Dedifferentiated amniotic fluid mesenchymal stem cell (primary cell): ENCODE results near the gene NMT2.

ENCODE experiments used
- DNase-seq: peaks from one replicate; pipeline ENCODE4 v3.0.0-alpha.2; 2016; ENCODE audit errors: extremely low spot score

NMT2 gene

DNA sequence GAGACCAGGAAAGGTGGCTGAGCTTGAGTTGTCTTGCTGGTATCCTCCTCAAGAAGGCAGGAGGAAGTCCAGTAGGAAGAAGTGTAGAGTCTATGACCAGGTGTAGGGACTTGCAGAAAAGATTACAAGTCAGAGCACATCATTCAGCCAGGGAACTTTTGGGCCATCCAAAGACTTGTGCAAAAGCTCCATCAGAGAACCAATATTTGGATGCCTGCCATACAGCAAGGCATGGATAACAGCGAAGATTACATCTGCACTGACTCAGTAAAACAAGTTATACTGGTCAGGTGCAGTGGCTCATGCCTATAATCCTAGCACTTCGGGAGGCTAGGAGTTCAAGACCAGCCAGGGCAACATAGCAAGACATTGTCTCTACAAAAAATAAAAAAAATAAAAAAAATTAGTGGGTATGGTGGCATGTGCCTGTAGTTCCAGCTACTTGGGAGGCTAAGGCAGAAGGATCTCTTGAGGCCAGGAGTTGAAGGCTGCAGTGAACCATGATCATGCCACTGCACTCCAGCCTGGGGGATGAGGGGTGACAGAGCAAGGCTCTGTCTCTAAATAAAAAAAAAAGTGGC is 13.2 kb upstream of the NMT2 start:
- DNase-seq, result no peak

DNA sequence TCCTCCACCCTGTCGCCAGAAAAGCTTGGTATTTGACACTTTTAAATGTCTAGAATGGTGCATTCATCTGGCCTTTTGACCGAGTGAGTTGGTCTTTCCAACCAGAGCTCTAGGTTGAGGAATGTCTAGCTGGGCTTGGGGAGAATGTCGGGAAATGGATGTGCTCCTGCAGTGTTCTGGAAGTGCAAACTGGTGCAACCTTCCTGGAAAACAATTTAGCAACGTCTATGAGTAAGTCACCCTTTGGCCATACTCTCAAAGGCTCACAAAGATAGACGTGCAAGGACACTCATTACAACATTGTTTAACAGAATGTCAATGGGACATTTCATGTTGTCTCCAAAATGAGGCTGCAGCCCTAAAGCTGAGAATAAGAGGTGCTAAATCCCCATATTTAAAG is 12.2 kb upstream of the NMT2 start:
- DNase-seq, result no peak

DNA sequence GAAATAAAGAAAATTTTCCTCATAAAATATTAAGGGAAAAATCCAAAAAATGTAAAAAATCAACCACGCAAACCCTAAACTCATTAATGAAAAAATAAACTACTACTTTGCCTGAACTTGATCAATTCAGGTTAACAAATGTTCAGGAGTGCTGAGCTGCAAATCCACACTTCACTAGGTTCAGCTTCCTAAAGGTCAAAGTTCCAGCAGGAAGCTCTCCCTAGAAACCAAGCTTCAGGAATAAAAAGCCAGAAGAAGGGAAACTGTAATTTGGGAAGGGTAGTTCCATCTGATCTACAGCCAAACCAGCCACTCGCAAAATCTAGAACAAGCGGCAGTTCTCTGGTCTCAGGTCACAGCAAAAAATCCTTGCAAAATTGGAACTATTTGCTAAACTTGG is 7.8 kb upstream of the NMT2 start:
- DNase-seq, result no peak

DNA sequence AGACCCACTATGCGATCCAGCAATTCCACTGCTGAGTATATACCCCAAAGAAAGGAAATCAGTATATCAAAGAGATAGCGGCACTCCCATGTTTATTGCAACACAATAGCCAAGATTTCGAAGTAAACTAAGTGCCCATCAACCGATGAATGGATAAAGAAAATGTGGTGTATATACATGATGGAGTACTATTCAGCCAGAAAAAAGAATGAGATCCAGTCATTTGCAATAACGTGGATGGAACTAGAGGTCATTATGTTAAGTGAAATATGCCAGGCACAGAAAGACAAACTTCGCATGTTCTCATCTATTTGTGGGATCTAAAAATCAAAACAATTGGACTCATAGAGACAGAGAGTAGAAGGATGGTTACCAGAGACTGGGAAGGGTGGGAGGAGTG is 7.1 kb upstream of the NMT2 start:
- DNase-seq, result no peak

DNA sequence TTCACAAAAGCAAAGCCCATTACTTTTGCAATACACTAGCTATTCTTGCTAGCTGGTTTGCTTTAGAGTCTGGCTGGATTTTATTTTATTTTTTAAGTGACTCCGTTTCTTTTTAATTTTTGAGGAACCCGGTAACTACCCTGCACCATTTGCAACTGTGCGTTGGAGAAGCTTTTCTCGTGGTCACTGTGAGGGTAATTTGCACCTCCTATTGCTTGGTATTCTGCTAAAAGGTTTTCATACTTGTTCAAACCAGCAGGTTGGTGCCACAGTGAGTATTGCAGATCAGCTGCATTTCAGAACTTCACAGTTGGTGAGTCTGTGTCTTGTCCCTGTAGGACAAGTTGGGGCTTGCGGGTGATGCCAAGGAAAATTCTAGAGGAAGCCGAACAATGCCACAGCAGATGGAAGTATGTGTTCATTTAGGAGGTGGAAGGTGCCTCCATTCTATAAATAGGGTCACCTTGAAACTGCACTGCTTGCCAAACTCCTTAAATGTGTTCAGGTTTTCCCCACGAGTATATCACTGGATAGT is 3.9 kb upstream of the NMT2 start:
- no peak for DNase-seq

DNA sequence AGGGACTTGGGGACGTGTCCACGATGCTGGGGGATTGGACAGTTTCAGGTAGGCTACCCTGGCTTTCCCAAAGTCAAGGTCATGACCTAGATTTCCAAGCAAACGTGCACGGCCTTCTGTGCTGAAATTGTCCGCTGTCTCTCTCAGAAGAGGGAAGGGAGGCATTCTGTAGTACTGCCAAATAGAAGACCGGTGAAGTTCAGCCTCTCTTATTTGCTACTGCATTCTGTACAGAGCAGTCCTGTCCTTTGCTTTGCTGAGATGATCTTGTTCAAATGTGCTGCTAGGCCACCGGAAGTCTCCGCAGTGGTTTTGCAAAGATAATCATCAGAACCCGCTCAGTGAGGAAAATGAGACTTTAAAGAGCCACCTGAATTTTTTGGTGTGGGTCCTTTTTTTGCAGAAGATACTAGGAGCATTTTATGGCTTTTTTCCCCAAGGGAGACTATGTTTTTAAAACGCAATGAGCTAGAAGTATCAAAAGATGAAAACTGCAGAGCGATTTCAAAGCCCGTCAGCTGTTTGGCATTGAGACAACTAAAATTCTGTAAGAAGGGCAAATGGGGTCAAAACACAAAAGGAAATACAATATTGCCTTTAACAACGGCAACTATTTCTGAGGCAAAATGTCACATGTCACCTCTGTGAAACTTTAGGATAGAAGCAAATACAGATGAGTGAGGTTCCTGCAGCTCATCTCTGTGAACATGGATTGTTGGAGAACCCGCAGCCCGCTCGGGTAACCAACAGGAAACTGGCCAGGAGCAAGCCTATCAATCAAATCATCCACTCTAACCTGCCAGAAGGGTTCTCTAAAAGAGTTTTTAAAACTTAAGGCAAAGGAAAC is 1.3 kb upstream of the NMT2 start:
- no peak for DNase-seq

DNA sequence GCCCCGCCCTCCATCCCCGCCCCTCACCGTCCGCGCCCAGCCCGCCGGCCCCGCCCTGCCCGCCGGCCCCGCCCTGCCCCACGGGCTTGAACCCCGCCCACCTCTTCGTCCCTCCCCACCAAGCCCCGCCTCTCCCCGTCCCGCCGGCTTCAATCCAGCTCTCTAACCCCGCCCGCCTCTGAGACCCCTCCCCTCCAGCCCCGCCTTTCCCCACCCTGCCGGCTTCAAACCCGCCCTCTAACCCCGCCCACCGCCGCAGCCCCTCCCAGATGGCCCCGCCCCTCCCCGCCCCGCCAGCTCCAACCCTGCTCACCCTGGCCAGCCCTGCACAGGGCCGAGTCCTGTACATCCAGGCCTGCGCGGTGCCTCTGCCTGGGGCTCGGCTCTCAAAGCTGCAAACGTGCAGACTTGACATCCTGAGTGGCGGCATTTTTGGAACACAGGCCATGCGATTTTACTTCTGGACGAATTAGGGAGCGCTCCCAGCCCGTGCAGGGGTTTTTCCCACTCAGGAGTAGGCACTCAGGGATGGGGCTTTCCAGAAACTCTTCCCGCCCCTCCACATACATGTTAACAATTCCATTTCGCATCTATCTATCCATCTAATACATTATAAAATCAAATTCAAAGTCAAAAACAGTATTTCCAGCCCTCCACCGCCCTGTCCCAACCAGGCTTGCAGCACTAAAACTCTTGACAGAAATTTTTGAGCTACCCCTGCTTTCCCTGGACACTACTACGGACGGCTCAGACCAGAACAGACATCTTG is 477 bp upstream of the NMT2 start:
- DNase-seq, result peak; percentile 96

DNA sequence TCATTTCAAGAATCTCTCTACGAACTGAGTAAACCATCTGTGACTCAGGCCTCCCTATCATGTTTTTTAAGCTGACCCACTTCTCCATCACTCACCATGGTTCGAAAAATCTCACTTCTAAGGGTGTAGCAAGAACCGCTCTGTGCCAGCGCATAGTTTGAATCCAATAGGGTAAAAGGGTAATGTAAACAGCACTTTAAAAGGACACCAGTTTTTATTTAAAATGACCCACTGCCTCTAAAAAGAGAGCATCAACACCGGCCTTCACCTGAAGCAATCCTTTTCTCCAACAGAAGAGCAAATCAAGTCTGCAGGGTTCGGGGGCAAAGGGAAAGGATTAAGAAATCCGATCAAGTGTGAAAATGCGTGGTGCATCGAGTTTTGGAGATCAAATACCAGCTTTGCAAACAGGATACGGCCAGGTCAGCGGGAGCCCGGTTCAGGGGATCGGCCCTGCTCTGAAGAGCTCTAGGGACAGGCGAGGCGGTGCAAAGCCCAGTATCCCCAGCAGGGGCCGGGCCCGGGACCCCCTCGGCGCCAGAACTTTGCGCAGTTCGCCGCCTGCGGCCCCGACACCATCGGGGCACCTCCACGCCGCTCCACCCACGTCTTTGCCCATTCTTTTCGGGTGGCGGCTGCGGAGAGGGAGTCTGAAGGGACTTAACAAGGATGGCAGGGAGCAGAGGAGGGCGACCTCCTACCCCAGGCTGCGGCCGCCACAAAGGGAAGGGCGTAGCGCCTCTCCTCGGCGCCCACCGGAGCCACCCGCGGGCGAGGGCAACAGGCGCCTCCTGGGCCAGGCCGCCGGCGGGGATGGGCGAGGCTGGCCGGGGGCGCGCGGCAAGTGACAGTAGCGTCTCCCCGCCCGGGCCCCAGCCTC is 842 bp downstream of the NMT2 start:
- peak; percentile 27 for DNase-seq

DNA sequence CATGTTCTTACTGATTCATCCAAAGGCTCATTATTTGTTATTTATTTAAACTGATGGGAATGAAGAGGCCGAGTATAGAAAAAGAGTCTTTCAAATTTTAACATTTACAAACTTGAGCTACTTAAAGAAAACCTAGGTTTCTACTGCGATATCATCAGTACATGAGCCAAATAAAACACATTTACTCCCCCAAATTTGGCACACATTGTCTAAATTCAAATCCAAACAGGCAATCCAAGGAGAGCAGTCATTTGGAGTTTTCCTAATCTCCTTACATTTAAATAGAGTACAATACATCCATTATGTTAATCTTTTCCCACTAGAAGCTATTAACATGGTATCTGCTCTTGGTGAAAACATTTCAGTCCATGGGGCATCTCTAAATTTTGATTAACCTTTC is 2.2 kb downstream of the NMT2 start:
- DNase-seq, result no peak

DNA sequence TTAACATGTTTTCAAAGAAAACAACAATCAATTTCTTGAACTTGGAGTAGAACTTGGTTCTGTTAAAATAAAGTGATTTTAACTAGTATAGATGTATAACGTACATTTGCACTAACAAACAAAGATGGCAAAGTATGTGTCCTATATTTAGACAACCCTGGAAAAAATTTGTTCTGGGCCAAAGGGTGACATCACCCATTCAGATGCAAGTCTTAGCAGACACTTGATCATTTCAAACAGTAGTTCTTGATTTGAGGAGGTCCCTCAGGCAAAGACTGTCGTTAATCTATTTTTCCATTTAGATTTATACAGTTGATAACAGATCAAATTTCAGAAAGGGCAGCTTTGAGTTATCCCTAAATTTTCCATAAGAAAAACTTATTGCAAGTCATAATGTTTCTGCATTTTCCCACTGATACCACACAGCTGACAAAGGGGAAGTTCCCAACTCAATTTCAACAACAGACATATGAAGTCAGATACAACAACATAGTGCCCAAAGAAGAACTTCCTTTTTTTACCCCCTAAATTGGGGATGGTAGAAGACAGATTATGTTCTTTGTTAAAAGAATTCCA is 5.2 kb downstream of the NMT2 start:
- no peak for DNase-seq

DNA sequence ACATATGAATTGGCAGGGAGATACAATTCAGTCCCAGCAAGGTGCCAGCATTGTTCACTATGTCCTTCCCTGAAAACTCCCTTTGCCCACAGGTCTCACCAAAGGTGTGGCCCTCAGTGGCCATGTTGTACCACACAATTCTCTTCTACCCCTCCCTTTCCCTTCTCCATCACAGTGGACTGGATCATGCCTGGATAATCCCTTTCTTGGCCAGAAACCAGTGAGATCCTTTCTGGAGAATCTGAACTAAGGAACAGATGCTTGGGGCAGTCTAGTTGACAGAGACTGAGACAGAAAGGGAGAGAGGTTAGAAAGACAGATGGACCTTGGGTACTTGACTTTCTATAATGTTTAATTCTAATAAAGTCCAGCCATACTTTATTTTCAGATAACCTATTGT is 9.5 kb downstream of the NMT2 start:
- DNase-seq, result no peak

DNA sequence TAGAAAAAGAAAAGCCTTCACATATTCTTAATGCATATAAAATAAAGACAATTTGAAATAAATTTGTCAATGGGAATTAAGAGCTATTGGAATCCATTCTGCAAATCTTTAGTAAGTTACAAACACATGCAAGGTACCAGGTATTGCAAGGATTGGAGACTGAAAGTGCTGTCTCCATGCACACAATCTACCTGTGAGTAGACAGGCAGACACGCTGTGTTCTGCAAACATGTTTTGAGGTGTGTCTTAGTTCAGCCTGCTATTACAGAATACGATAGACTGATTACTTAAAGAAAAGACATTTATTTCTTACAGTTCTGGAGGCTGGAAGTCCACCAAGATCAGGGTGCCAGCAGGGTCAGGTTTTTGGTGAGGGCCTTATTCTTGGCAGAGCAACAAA is 10.0 kb downstream of the NMT2 start:
- DNase-seq, result no peak

DNA sequence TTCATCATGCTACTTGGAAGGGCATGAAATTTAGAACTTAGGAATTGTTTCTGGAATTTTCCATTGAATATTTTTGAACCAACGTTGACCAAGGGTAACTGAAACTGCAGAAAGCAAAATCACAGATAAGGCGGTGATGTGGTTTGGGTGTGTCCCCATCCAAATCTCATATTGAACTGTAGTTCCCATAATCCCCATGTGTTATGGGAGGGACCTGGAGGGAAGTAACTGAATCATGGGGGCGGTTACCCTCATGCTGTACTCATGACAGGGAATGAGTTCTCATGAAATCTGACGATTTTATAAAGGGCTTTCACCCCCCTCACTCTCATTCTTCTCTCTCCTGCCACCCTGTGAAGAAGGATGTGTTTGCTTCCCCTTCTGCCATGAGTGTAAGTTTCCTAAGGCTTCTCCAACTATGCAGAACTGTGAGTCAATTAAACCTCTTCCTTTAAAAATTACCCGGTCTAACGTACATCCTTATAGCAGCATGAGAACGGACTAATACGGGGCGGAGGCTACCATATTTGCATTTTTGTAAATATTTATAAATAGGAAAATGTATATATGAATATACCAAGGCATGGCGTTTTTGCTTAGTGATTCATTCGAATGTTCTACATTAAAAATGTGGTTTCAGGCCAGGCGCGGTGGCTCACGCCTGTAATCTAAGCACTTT is 12.4 kb downstream of the NMT2 start:
- DNase-seq, result no peak

DNA sequence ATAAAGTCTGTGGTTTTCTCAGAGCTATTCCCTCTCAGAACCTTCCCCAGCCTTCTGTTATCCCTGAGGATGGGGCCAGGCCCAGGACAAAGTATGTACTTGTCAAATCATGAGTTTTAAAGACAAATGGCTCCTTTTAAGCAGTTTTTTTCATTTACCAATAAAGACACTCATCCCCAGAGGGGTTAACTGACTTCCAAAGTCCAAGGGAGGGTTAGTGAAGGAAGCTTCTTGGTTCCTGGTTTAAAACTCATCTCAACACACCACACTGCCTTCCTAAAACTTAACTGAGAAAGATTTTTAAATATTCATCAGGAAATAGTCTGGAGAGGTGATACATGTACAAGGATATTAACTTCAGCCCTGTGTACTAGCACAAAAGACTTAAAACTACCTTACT is 15.9 kb downstream of the NMT2 start:
- no peak for DNase-seq

DNA sequence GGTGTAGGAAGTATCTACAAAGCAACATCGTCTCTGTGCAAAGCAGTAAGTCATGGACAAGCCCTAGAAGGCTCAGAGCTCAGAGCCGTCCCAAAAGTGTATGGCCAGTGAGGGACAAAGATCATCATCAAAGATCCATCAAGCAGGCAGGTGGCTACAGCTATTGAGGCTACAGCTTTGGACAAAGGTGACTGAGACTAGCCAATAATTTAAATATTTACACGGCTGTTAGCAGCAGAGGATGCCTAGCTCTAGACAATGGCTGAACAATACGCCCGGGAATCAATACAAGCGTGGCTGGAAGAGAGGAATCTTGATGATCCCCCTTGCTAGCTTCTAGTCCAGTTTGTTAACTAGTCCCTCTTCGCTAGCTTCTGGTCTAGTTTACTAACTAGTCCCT is 17.9 kb downstream of the NMT2 start:
- DNase-seq, result no peak

DNA sequence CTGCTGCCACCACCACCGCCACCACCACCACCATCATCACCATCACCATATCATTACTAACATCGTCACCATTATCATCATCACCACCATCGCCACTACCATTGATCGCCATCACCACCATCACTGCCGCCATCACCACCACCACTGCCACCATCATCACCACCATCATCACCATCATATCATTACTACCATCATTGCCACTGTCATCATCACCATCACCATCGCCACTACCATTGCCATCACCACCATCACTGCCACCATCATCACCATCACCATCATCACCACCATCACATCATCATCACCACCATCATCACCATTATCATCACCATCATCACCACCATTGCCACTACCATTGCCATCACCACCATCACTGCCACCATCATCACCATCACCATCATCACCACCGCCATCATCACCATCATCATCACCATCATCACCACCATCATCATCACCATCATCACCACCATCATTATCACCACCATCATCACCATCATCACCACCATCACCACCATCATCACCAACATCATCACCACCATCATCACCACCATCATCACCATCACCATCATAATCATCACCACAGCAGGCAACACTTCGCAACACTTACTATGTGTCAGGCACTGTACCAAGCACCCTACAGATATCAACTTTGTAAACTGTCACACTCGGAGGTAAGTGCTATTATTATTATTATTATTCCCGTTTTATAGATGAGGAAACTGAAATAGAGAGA is 19.3 kb downstream of the NMT2 start:
- no peak for DNase-seq

DNA sequence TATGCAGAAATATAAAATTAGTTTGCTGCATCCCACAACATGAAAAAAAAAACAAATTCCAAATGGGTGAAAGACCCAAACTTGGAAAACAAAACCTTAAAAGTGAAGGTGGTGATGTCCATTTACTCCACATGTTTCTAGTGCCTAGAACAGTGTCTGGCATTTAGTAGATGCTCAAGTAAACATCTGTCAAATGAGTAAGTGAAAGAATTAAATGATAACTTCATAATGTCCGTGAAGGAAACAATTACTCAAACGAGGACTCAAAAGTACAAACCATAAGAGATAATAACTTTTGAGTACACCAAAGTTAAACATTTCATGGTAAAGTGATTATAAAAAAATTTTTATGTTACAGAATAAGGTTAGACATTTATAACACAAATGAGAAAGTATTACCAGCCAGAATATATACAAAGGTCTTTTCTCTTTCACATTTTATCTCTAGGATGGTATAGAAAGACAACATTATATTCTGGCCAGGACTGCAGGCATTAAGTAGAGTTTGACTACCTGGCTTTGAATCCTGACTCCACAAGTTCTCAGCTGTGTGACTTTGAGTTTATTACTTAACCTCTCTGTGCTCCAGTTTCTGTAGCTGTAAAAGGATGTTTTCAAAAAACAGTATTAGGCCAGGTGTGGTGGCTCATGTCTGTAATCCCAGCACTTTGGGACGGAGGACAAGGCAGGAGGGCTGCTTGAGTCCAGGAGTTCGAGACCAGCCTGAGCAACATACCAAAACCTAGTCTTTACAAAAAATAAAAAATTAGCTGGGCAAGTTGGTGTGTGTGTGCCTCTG is 20.7 kb downstream of the NMT2 start:
- no peak for DNase-seq

DNA sequence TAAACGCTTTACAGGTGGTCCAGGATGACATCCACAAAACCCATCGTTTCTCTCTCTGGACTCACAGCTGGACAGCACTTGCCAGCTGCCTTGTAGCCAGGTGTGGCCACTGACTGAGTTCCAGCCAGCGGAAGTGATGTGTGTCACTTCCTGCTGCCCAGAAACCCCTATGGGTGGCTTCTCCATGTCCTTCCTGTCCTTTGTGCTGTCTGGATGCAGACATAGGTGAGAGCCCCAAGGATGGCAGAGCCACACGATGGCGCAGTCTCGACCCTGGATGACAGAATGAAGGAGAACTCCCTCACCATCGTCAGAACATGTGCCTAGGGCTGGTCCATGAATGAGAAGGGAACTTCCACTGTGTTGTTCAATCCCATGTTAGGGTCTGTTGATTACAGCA is 22.1 kb downstream of the NMT2 start:
- no peak for DNase-seq

DNA sequence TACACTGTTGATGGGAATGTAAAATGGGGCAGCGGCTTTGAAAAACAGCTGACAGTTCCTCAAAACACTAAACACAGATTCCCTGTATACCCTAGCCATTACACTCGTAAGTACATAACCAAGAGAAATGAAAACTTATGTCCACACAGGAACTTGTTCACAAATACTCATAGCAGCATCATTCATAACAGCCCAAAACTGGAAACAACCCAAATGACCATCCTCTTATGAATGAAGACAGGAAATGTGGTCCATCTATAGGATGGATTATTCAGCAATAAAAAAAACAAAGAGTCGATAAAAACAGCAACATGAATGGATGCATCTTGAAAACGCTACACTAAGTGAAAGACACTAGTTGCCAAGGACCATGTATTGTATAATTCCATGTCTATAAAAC is 23.7 kb downstream of the NMT2 start:
- no peak for DNase-seq
